Thymus (tissue), 11 donors: ENCODE data around the gene RGS3. TPM values are rescaled to one million over a fixed set of nuclear protein-coding genes. Genes with fewer than 3 reads are reported as not detected.

Source experiments
- DNase-seq, 9 donors: peaks; one replicate each; pipeline ENCODE4 v3.0.0-alpha.2; 2013; ENCODE audit warnings: low spot score in 9 of 9, low read depth in 6 of 9, missing footprints in 1 of 9
- H3K27ac ChIP-seq, 2 donors: one replicate each; pipeline ENCODE4 v1.5.1; 2013; ENCODE audit warnings: control low read depth in 1 of 2, low read depth in 1 of 2, low read length in 1 of 2, mild to moderate bottlenecking in 1 of 2, moderate library complexity in 1 of 2
- H3K27me3 ChIP-seq, 2 donors: one replicate each; pipeline ENCODE4 v1.5.1; 2013; ENCODE audit warnings: low read length in 1 of 2; ENCODE audit not compliant: control insufficient read depth in 2 of 2, insufficient read depth in 1 of 2
- H3K36me3 ChIP-seq, 2 donors: one replicate each; pipeline ENCODE4 v1.5.1; 2013; ENCODE audit warnings: low read length in 1 of 2, mild to moderate bottlenecking in 1 of 2, moderate library complexity in 1 of 2; ENCODE audit not compliant: control insufficient read depth in 2 of 2, insufficient read depth in 2 of 2
- H3K4me1 ChIP-seq, 2 donors: one replicate each; pipeline ENCODE4 v1.5.1; 2013; ENCODE audit warnings: low read length in 2 of 2; ENCODE audit not compliant: control insufficient read depth in 2 of 2, insufficient read depth in 2 of 2
- H3K4me3 ChIP-seq, 2 donors: one replicate each; pipeline ENCODE4 v1.5.1; 2013; ENCODE audit warnings: low read length in 2 of 2, control low read depth in 1 of 2, mild to moderate bottlenecking in 1 of 2
- H3K9me3 ChIP-seq, 2 donors: one replicate each; pipeline ENCODE4 v1.5.1; 2013; ENCODE audit warnings: low read length in 1 of 2, mild to moderate bottlenecking in 1 of 2; ENCODE audit not compliant: control insufficient read depth in 2 of 2, insufficient read depth in 1 of 2
- WGBS: extraction: QIAGEN DNeasy Blood & Tissue Kit; methylation state at CpG from one replicate; pipeline ENCODE4 v1.1.7; 2013; 5-methylcytosine and 5-hydroxymethylcytosine counted together
- polyA plus RNA-seq: library from polyadenylated mRNA; stranded (reverse); fragments of 200-250 nt; gene quantifications from one replicate; pipeline ENCODE4 v1.2.3, GENCODE V29; 2013
- total RNA-seq: library from RNA; stranded (reverse); fragments of 120-200 nt; gene quantifications from one replicate; pipeline ENCODE4 v1.2.4, GENCODE V29; 2013
- donor health status: healthy.

Gene RGS3
- total and polyA plus RNA-seq, 2 donors = 16.5 to 21.4 TPM

- no peak overlapping the region for H3K4me3 ChIP-seq
- H3K9me3 ChIP-seq = no peaks in the 10 kb centered on the region
- peaks cover 0 to 5% of the 10 kb centered on the region in 2 donors for H3K36me3 ChIP-seq
- H3K4me1 ChIP-seq = peaks cover 0 to 23% of the 10 kb centered on the region in 2 donors
- no peak overlapping the region for H3K27ac ChIP-seq
- whole genome bisulfite sequencing = 83% methylated on average over 20 of the region's 20 CpGs
- DNase-seq = peak in 3 of 9 donors; percentile 18 to 58 (median 57)
- H3K27me3 ChIP-seq = peaks cover 0 to 5% of the 10 kb centered on the region in 2 donors
These were observed 127.7 kb downstream of the RGS3 start for GRCh38 chr9:113590991-113591898.

- Histone ChIP-seq H3K27me3 (peaks cover 0 to 5% of the 10 kb centered on the region in 2 donors), H3K4me1 (peaks cover 0 to 23% of the 10 kb centered on the region in 2 donors), H3K36me3 (peaks cover 0 to 8% of the 10 kb centered on the region in 2 donors), H3K27ac (no peak overlapping the region), H3K9me3 (no peaks in the 10 kb centered on the region), H3K4me3 (no peak overlapping the region)
- WGBS = 87% methylated on average over 7 of the region's 7 CpGs
- no peak for DNase-seq
These were observed 128.5 kb downstream of the RGS3 start for GRCh38 chr9:113591899-113592625.

- Histone ChIP-seq H3K4me1 (peaks cover 0 to 23% of the 10 kb centered on the region in 2 donors), H3K4me3 (no peak overlapping the region), H3K27me3 (peaks cover 0 to 5% of the 10 kb centered on the region in 2 donors), H3K36me3 (peaks cover 0 to 8% of the 10 kb centered on the region in 2 donors), H3K27ac (no peak overlapping the region), H3K9me3 (no peaks in the 10 kb centered on the region)
- no peak for DNase-seq
- 91% methylated on average over 6 of the region's 6 CpGs for WGBS
These were observed 129.5 kb downstream of the RGS3 start for GRCh38 chr9:113592876-113593575.

GRCh38 chr9:113593682-113594281, 130.3 kb downstream of the RGS3 start:
- 38% methylated on average over 15 of the region's 15 CpGs for WGBS
- H3K4me1 ChIP-seq = peaks cover 0 to 23% of the 10 kb centered on the region in 2 donors
- DNase-seq = peak in 2 of 9 donors; percentile 11 to 38
- peaks cover 0 to 8% of the 10 kb centered on the region in 2 donors for H3K36me3 ChIP-seq
- no peaks in the 10 kb centered on the region for H3K9me3 ChIP-seq
- H3K27ac ChIP-seq = peak overlapping the region in 1 of 2 donors; percentile 37
- peaks cover 0 to 5% of the 10 kb centered on the region in 2 donors for H3K27me3 ChIP-seq
- H3K4me3 ChIP-seq = no peak overlapping the region

GRCh38 chr9:113594484-113595299, 131.2 kb downstream of the RGS3 start:
- Histone ChIP-seq H3K4me1 (peaks cover 0 to 15% of the 10 kb centered on the region in 2 donors), H3K27ac (no peak overlapping the region), H3K36me3 (peaks cover 0 to 8% of the 10 kb centered on the region in 2 donors), H3K9me3 (no peaks in the 10 kb centered on the region), H3K27me3 (peaks cover 0 to 5% of the 10 kb centered on the region in 2 donors), H3K4me3 (no peak overlapping the region)
- no peak for DNase-seq
- WGBS = 88% methylated on average over 19 of the region's 19 CpGs

GRCh38 chr9:113596616-113597320, 133.2 kb downstream of the RGS3 start:
- peaks cover 0 to 5% of the 10 kb centered on the region in 2 donors for H3K27me3 ChIP-seq
- H3K27ac ChIP-seq = no peak overlapping the region
- 95% methylated on average over 27 of the region's 27 CpGs for WGBS
- DNase-seq = no peak
- H3K4me3 ChIP-seq = no peak overlapping the region
- peaks cover 0 to 15% of the 10 kb centered on the region in 2 donors for H3K4me1 ChIP-seq
- H3K36me3 ChIP-seq = peaks cover 0 to 8% of the 10 kb centered on the region in 2 donors
- H3K9me3 ChIP-seq = no peaks in the 10 kb centered on the region

GRCh38 chr9:113597390-113598241, 134.1 kb downstream of the RGS3 start:
- no peaks in the 10 kb centered on the region for H3K9me3 ChIP-seq
- H3K4me3 ChIP-seq = no peak overlapping the region
- 93% methylated on average over 14 of the region's 14 CpGs for WGBS
- H3K27ac ChIP-seq = no peak overlapping the region
- peaks cover 0 to 8% of the 10 kb centered on the region in 2 donors for H3K36me3 ChIP-seq
- DNase-seq = no peak
- H3K4me1 ChIP-seq = peaks cover 0 to 21% of the 10 kb centered on the region in 2 donors
- peaks cover 0 to 5% of the 10 kb centered on the region in 2 donors for H3K27me3 ChIP-seq
